Fibroblast of lung (primary cell): ENCODE results near the gene ONECUT3. TPM values are rescaled to one million over a fixed set of nuclear protein-coding genes. Genes with fewer than 3 reads are reported as not detected.

Source experiments
- DNase-seq, 2 donors: peaks; one replicate each; pipeline versions ENCODE4 v3.0.0 to v3.0.0-alpha.2; 2010; ENCODE audit warnings: low read depth in 2 of 2
- H2AFZ ChIP-seq: 2 replicates; pipeline ENCODE4 v1.5.1; 2012; ENCODE audit warnings: low read length, control low read depth, inconsistent platforms
- H3K27ac ChIP-seq: 2 replicates; pipeline ENCODE4 v1.5.1; 2011; ENCODE audit warnings: low read length, control low read depth; ENCODE audit not compliant: insufficient read depth
- H3K27me3 ChIP-seq: 2 replicates; pipeline ENCODE4 v1.5.1; 2011; ENCODE audit warnings: mild to moderate bottlenecking, low read length; ENCODE audit not compliant: control insufficient read depth, insufficient read depth
- H3K36me3 ChIP-seq: 2 replicates; pipeline ENCODE4 v1.5.1; 2011; ENCODE audit warnings: low read length; ENCODE audit not compliant: control insufficient read depth, insufficient read depth
- H3K4me1 ChIP-seq: 2 replicates; pipeline ENCODE4 v1.5.1; 2011; ENCODE audit warnings: low read length; ENCODE audit not compliant: control insufficient read depth, insufficient read depth; ENCODE audit errors: extremely low read depth
- H3K4me2 ChIP-seq: 2 replicates; pipeline ENCODE4 v1.5.1; 2011; ENCODE audit warnings: low read length, control low read depth; ENCODE audit not compliant: insufficient read depth; ENCODE audit errors: extremely low read depth
- H3K4me3 ChIP-seq, 4 experiments: fragments of 200-600 bp in 1 of 4; sonication (generic) in 1 of 4; replicated peaks in 1 of 4; 2 replicates each; pipeline ENCODE4 v1.5.1; 2011 to 2016; ENCODE audit warnings: low read length in 4 of 4, low read depth in 3 of 4, mild to moderate bottlenecking in 3 of 4, control low read depth in 2 of 4, inconsistent platforms in 1 of 4, mixed read lengths in 1 of 4; ENCODE audit not compliant: insufficient read depth in 1 of 4; ENCODE audit errors: control extremely low read depth in 1 of 4
- H3K79me2 ChIP-seq: 2 replicates; pipeline ENCODE4 v1.5.1; 2012; ENCODE audit warnings: mild to moderate bottlenecking, low read length, inconsistent platforms; ENCODE audit not compliant: control insufficient read depth, insufficient read depth
- H3K9ac ChIP-seq: 2 replicates; pipeline ENCODE4 v1.5.1; 2011; ENCODE audit warnings: mild to moderate bottlenecking, low read length, control low read depth; ENCODE audit not compliant: insufficient read depth
- H3K9me3 ChIP-seq: 2 replicates; pipeline ENCODE4 v1.5.1; 2012; ENCODE audit warnings: low read depth, low read length; ENCODE audit not compliant: control insufficient read depth, insufficient read depth
- H4K20me1 ChIP-seq: 2 replicates; pipeline ENCODE4 v1.5.1; 2011; ENCODE audit warnings: low read length; ENCODE audit not compliant: control insufficient read depth, insufficient read depth; ENCODE audit errors: extremely low read depth
- CTCF ChIP-seq, 2 donors: IDR thresholded peaks in 1 of 2; conservative IDR thresholded peaks in 1 of 2; 1 replicate in 1 of 2; 2 replicates in 1 of 2; pipeline ENCODE4 v1.5.1; 2011 to 2012; ENCODE audit warnings: low read length in 2 of 2, control low read depth in 1 of 2, inconsistent platforms in 1 of 2, low read depth in 1 of 2, mild to moderate bottlenecking in 1 of 2
- EZH2 ChIP-seq: IDR thresholded peaks from 2 replicates; pipeline ENCODE4 v1.5.1; 2012; ENCODE audit warnings: low read length, control low read depth, mild to moderate bottlenecking; ENCODE audit errors: missing control alignments
- polyA plus RNA-seq, 2 donors: library from polyadenylated mRNA; depleted of rRNA in 1 of 2; stranded (reverse) in 1 of 2; unstranded in 1 of 2; fragments of >200 nt; gene quantifications; 2 replicates each; pipeline ENCODE4 v1.2.1, GENCODE V29; 2011 to 2012; ENCODE audit warnings: missing spikeins in 1 of 2
- total RNA-seq: library from RNA; depleted of rRNA; stranded (reverse); fragments of >200 nt; gene quantifications from 2 replicates; pipeline ENCODE4 v1.2.1, GENCODE V29; 2014

Gene ONECUT3
- total and polyA plus RNA-seq, 2 donors (not counting 1 experiment from before 2014, with no cell fraction given), result not detected

- no peak overlapping the region for H3K4me3 ChIP-seq
- H3K9ac ChIP-seq, result no peak overlapping the region
- no peak overlapping the region for H3K4me2 ChIP-seq
- no peak for DNase-seq
- no peaks in the 10 kb centered on the region for H4K20me1 ChIP-seq
- no peaks in the 10 kb centered on the region for H3K4me1 ChIP-seq
- no peak overlapping the region for H3K27ac ChIP-seq
- H3K36me3 ChIP-seq, result no peaks in the 10 kb centered on the region
- TF ChIP-seq EZH2 (no peak), CTCF (conservative IDR thresholded peaks at IDR 0.05 in 1 of 2, IDR thresholded peaks at IDR 0.05 in 1 of 2; ENCODE audit: low read depth in 1 of 2, low read length in 2 of 2) (no peak)
- no peaks in the 10 kb centered on the region for H3K27me3 ChIP-seq
- H3K9me3 ChIP-seq, result no peaks in the 10 kb centered on the region
- H2AFZ ChIP-seq, result no peak overlapping the region
- no peaks in the 10 kb centered on the region for H3K79me2 ChIP-seq
Measured at GRCh38 chr19:1806184-1807029, 53.1 kb downstream of the ONECUT3 start.

- H3K4me1 ChIP-seq, result no peaks in the 10 kb centered on the region
- no peak overlapping the region for H3K4me3 ChIP-seq
- no peaks in the 10 kb centered on the region for H3K79me2 ChIP-seq
- no peaks in the 10 kb centered on the region for H3K36me3 ChIP-seq
- H3K9me3 ChIP-seq, result no peaks in the 10 kb centered on the region
- H2AFZ ChIP-seq, result no peak overlapping the region
- no peaks in the 10 kb centered on the region for H3K27me3 ChIP-seq
- DNase-seq, result no peak
- TF ChIP-seq CTCF (conservative IDR thresholded peaks at IDR 0.05 in 1 of 2, IDR thresholded peaks at IDR 0.05 in 1 of 2; ENCODE audit: low read depth in 1 of 2, low read length in 2 of 2) (no peak), EZH2 (no peak)
- no peak overlapping the region for H3K27ac ChIP-seq
- no peaks in the 10 kb centered on the region for H4K20me1 ChIP-seq
- H3K4me2 ChIP-seq, result no peak overlapping the region
- no peak overlapping the region for H3K9ac ChIP-seq
Measured at GRCh38 chr19:1807030-1807694, 53.9 kb downstream of the ONECUT3 start.

- TF ChIP-seq EZH2 (no peak), CTCF (conservative IDR thresholded peaks at IDR 0.05 in 1 of 2, IDR thresholded peaks at IDR 0.05 in 1 of 2; ENCODE audit: low read depth in 1 of 2, low read length in 2 of 2) (no peak)
- no peaks in the 10 kb centered on the region for H3K36me3 ChIP-seq
- no peak overlapping the region for H3K9ac ChIP-seq
- peaks cover 2% of the 10 kb centered on the region for H3K4me1 ChIP-seq
- H3K27ac ChIP-seq, result no peak overlapping the region
- no peaks in the 10 kb centered on the region for H3K27me3 ChIP-seq
- no peak overlapping the region for H2AFZ ChIP-seq
- DNase-seq, result no peak
- no peaks in the 10 kb centered on the region for H4K20me1 ChIP-seq
- H3K79me2 ChIP-seq, result no peaks in the 10 kb centered on the region
- H3K4me2 ChIP-seq, result no peak overlapping the region
- H3K9me3 ChIP-seq, result no peaks in the 10 kb centered on the region
- H3K4me3 ChIP-seq, result no peak overlapping the region
Measured at GRCh38 chr19:1807695-1808394, 54.5 kb downstream of the ONECUT3 start.
